Esophagus muscularis mucosa (tissue), 4 donors: ENCODE data around the gene GGTLC2. TPM values are rescaled to one million over a fixed set of nuclear protein-coding genes. Genes with fewer than 3 reads are reported as not detected.
A peak's percentile ranks its signal among the peaks of the same experiment; 100 is the strongest.
"Not testable (repeated sequence)": the region's sequence is repeated elsewhere in the genome, so short reads cannot be mapped to it uniquely, and the experiment has no call there.

Experiments
- DNase-seq: peaks from one replicate; pipeline ENCODE4 v3.0.0-alpha.2; 2017; ENCODE audit errors: extremely low spot score
- H3K27ac ChIP-seq, 4 donors: fragments of 200-600 bp; sonication (generic); replicated peaks in 1 of 4; 1 replicate in 3 of 4; 2 replicates in 1 of 4; pipeline ENCODE4 v1.5.1; 2016 to 2019; ENCODE audit warnings: mild to moderate bottlenecking in 1 of 4
- H3K27me3 ChIP-seq, 4 donors: fragments of 200-600 bp; sonication (generic); one replicate each; pipeline versions ENCODE4 v1.5.1 to v1.6.0; 2016 to 2019
- H3K36me3 ChIP-seq, 4 donors: fragments of 200-600 bp; sonication (generic); one replicate each; pipeline ENCODE4 v1.5.1; 2016 to 2019
- H3K4me1 ChIP-seq, 4 donors: fragments of 200-600 bp; sonication (generic); one replicate each; pipeline ENCODE4 v1.5.1; 2016 to 2019
- H3K4me3 ChIP-seq, 4 donors: fragments of 200-600 bp; sonication (generic); 1 replicate in 2 of 4; 2 replicates in 2 of 4; pipeline ENCODE4 v1.5.1; 2016 to 2019; ENCODE audit warnings: mild to moderate bottlenecking in 4 of 4, moderate library complexity in 1 of 4
- H3K9me3 ChIP-seq, 4 donors: fragments of 200-600 bp; sonication (generic); 1 replicate in 3 of 4; 2 replicates in 1 of 4; pipeline ENCODE4 v1.5.1; 2016 to 2019
- EP300 ChIP-seq: sonication (generic); formaldehyde crosslinking; IDR thresholded peaks from one replicate; pipeline ENCODE4 v1.6.1; 2017; ENCODE audit warnings: antibody characterized with exemption
- POLR2A ChIP-seq: fragments of 450-650 bp; IDR thresholded peaks from one replicate; pipeline ENCODE4 v1.6.1; 2017; ENCODE audit warnings: antibody characterized with exemption, moderate library complexity, mild to moderate bottlenecking, low read depth
- POLR2AphosphoS5 ChIP-seq, 2 donors: sonication (generic); formaldehyde crosslinking; IDR thresholded peaks; one replicate each; pipeline ENCODE4 v1.6.1; 2017; ENCODE audit warnings: antibody characterized with exemption in 2 of 2
- WGBS: methylation state at CpG from one replicate; pipeline ENCODE4 v1.1.5; 2018; 5-methylcytosine and 5-hydroxymethylcytosine counted together
- intact Hi-C: fragments of 100-400 bp; cut with DNase I; formaldehyde crosslinking; loops from one replicate; pipeline ENCODE4 v1.15.1; 2023
- total RNA-seq, 4 donors: library from RNA; depleted of rRNA; stranded (reverse); fragments of >200 nt; gene quantifications; one replicate each; pipeline versions ENCODE4 v1.1.0 to v1.2.1, GENCODE V29; 2016
- TF ChIP-seq, protein P1 (sequence below), 3 experiments: fragments of 200-600 bp in 2 of 3; fragments of 450-650 bp in 1 of 3; sonication (generic) in 2 of 3; IDR thresholded peaks; one replicate each; pipeline ENCODE4 v1.5.1; 2017 to 2019; ENCODE audit warnings: antibody characterized with exemption in 3 of 3, mild to moderate bottlenecking in 2 of 3, moderate library complexity in 1 of 3

The GGTLC2 gene
- total RNA-seq, 4 donors from 2014 or later = not detected

DNA sequence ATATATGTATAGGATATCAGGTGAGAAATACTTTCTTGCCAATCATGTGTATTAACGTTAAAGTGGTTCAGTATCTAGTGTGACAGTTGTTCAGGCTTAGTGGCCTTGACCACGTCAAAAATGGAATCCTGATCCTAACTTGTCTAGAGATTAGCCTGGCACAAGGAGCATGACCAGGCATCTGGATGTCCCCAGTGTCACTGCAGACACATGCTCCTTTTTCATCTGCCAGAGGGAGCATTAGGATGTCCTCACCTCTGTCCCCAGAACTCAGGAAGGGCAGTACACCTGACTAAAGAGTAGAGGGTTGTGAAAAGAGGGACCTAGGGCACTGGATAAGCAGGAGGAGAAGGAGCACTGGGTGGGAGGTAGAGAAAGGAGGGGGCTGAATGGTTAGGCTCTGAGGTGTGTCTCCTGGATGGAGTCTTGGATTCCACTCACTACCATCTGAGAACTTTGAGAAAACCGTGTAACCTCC lies 40.9 kb upstream of the GGTLC2 start:
- TF ChIP-seq, protein P1, sequence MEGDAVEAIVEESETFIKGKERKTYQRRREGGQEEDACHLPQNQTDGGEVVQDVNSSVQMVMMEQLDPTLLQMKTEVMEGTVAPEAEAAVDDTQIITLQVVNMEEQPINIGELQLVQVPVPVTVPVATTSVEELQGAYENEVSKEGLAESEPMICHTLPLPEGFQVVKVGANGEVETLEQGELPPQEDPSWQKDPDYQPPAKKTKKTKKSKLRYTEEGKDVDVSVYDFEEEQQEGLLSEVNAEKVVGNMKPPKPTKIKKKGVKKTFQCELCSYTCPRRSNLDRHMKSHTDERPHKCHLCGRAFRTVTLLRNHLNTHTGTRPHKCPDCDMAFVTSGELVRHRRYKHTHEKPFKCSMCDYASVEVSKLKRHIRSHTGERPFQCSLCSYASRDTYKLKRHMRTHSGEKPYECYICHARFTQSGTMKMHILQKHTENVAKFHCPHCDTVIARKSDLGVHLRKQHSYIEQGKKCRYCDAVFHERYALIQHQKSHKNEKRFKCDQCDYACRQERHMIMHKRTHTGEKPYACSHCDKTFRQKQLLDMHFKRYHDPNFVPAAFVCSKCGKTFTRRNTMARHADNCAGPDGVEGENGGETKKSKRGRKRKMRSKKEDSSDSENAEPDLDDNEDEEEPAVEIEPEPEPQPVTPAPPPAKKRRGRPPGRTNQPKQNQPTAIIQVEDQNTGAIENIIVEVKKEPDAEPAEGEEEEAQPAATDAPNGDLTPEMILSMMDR (IDR thresholded peaks at IDR 0.05) = no peak
- TF ChIP-seq POLR2AphosphoS5 (IDR thresholded peaks at IDR 0.05) (no peak), POLR2A (no peak)
- peak; percentile 90 for DNase-seq
- no peak overlapping the region for H3K4me3 ChIP-seq
- H3K27ac ChIP-seq = no peak overlapping the region
- H3K4me1 ChIP-seq = no peaks in the 10 kb centered on the region
- intact Hi-C loops = no loop called here
- peaks cover 0 to 9% (median 0%) of the 10 kb centered on the region in 4 donors for H3K27me3 ChIP-seq
- H3K9me3 ChIP-seq = peaks cover 0 to 11% (median 0%) of the 10 kb centered on the region in 4 donors
- WGBS = 81% methylated on average over 3 of the region's 3 CpGs
- H3K36me3 ChIP-seq = no peaks in the 10 kb centered on the region

DNA sequence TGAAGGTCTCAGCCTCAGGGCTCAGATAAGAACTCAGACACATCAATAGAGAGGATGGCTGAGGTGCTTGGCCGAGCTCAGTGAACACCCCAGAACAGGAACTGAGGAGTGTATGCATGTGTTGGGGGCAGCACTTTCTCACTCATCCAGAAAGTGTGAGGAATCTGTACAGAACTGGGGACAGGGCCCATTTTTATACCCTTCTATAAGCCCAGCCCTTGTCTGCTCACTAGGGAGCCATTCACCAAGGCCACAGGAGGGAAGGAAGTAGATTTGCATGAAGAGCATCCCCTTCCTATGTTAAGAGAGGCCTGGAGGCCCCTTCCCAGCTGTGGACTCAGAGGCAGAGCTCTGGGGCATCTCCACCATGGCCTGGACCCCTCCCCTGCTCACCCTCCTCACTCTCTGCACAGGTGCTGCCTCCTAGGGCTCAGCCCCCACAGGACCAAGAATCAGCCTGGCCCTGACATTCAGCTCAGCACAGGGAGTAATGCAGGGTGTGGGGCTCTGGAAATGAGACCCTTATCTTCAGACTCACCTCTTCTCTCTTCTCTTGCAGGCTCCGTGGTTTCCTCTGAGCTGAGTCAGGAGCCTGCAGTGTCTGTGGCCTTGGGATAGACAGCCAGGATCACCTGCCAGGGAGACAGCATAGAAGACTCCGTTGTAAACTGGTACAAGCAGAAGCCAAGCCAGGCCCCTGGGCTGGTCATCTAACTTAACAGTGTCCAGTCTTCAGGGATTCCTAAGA lies 39.9 kb upstream of the GGTLC2 start:
- Histone ChIP-seq H3K36me3 (no peaks in the 10 kb centered on the region), H3K4me1 (no peaks in the 10 kb centered on the region), H3K4me3 (no peak overlapping the region), H3K27ac (no peak overlapping the region), H3K9me3 (peaks cover 0 to 11% (median 0%) of the 10 kb centered on the region in 4 donors), H3K27me3 (peaks cover 0 to 14% (median 0%) of the 10 kb centered on the region in 4 donors)
- TF ChIP-seq, protein P1 (IDR thresholded peaks at IDR 0.05) = no peak
- TF ChIP-seq EP300 (no peak), POLR2AphosphoS5 (IDR thresholded peaks at IDR 0.05) (no peak), POLR2A (no peak)
- DNase-seq = peak; percentile 75
- intact Hi-C loops = no loop called here
- WGBS = 54% methylated on average over 3 of the region's 3 CpGs

DNA sequence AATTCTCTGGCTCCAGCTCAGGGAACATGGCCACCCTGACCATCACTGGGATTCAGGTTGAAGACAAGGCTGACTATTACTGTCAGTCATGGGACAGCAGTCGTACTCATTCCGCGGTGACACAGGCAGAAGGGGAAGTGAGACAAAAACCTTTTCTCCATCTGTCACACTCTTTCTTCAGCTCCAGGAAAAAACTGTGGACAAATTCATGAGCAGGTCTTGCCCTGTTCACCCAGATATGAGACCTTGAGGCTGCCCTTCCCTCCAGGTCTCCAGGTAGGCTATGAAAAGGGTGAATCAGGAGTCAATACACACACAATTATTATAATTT lies 39.4 kb upstream of the GGTLC2 start:
- no peak overlapping the region for H3K27ac ChIP-seq
- no peaks in the 10 kb centered on the region for H3K4me1 ChIP-seq
- H3K9me3 ChIP-seq = peaks cover 0 to 11% (median 0%) of the 10 kb centered on the region in 4 donors
- TF ChIP-seq POLR2A (no peak), EP300 (no peak), POLR2AphosphoS5 (IDR thresholded peaks at IDR 0.05) (no peak)
- TF ChIP-seq, protein P1 (IDR thresholded peaks at IDR 0.05) = no peak
- H3K27me3 ChIP-seq = peaks cover 0 to 14% (median 0%) of the 10 kb centered on the region in 4 donors
- H3K4me3 ChIP-seq = no peak overlapping the region
- intact Hi-C loops = no loop called here
- no peak for DNase-seq
- H3K36me3 ChIP-seq = no peaks in the 10 kb centered on the region
- WGBS = 85% methylated on average over 3 of the region's 3 CpGs

DNA sequence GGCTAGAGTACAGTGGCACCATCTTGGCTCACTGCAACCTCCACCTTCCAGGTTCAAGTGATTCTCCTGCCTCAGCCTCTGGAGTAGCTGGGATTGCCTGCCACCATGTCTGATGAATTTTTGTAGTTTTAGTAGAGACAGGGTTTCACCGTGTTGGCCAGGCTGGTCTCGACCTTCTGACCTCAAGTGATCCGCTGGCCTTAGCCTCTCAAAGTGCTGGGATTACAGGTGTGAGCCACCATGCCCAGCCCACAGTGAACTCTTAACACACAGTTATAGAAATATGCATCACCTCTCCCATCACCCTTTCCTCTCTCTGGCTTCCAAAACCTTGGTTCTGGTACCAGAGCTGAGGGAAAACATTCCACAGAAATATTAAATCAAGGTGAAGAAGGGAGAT lies 36.4 kb upstream of the GGTLC2 start:
- H3K4me3 ChIP-seq, DNase-seq, H3K27ac ChIP-seq, H3K36me3 ChIP-seq, intact Hi-C loops, H3K4me1 ChIP-seq: not testable (repeated sequence)
- H3K9me3 ChIP-seq = peaks cover 0 to 11% (median 0%) of the 10 kb centered on the region in 4 donors
- H3K27me3 ChIP-seq = peaks cover 0 to 12% (median 0%) of the 10 kb centered on the region in 4 donors
- 93% methylated on average over 3 of the region's 3 CpGs for WGBS

DNA sequence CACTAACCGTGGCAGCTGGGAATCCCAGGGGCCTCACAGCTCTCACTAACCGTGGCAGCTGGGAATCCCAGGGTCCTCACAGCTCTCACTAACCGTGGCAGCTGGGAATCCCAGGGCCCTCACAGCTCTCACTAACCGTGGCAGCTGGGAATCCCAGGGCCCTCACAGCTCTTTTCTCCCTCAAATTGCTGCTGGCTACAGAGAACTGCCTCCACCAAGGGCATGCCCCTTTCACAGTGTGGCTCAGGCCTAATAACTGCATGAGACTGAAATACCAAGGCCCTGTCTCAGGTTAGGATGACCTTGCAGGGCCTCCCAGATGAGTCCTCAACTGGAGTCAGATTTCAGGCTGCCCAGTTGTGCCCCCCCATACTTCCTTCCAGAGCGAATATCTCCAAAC lies 35.1 kb upstream of the GGTLC2 start:
- no peak overlapping the region for H3K27ac ChIP-seq
- no peaks in the 10 kb centered on the region for H3K36me3 ChIP-seq
- WGBS = 72% methylated on average over 1 of the region's 5 CpGs
- intact Hi-C loops = no loop called here
- H3K27me3 ChIP-seq = peaks cover 0 to 5% (median 0%) of the 10 kb centered on the region in 4 donors
- H3K9me3 ChIP-seq = peaks cover 0 to 11% (median 0%) of the 10 kb centered on the region in 4 donors
- H3K4me1 ChIP-seq = no peaks in the 10 kb centered on the region
- TF ChIP-seq, protein P1 (IDR thresholded peaks at IDR 0.05) = no peak
- TF ChIP-seq POLR2AphosphoS5 (IDR thresholded peaks at IDR 0.05) (no peak), POLR2A (no peak), EP300 (no peak)
- H3K4me3 ChIP-seq = no peak overlapping the region
- DNase-seq = no peak
